ENCODE measurements around the gene TC2N.
"Not testable (repeated sequence)": the region's sequence is repeated elsewhere in the genome, so short reads cannot be mapped to it uniquely, and the experiment has no call there.

Gene TC2N

GRCh38 chr14:91754185-91754584 lies 113.2 kb downstream of the TC2N start:
- no peak for DNase-seq (ENCODE audit: low read depth in 3 of 3)

- DNase-seq (ENCODE audit: low read depth in 3 of 3) = no peak
Observed at GRCh38 chr14:91753501-91754128, 113.7 kb downstream of the TC2N start.

GRCh38 chr14:91752961-91753360 lies 114.4 kb downstream of the TC2N start:
- DNase-seq (ENCODE audit: low read depth in 3 of 3) = no peak

- no peak for DNase-seq (ENCODE audit: low read depth in 3 of 3)
Observed at GRCh38 chr14:91751719-91752118, 115.6 kb downstream of the TC2N start.

DNA sequence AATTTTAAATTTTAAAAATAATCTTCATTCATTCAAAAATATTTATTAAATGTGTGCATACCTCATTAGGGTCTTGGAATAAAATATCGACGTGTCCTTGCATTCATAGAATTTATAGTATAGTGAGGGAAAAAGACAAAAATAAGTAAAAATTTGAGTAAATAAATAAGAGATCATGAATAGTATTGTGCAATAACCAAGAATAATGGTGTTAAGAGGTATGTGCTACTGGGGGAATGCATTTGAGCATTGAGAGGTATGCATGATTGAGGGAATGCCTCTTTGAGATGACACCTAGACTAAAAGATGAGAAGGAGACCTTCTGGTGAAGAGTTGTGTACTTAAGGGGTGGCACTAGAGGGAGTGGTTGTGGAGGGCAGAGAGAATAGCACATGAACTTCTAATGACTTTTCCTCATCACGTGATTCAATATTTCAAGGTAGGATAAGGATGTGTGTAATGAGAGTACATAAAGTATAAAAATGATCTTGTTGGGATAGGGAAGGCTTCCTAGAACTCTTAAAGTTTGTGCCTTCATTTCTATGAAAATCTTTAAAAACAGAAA lies 116.6 kb downstream of the TC2N start:
- DNase-seq (ENCODE audit: low read depth in 3 of 3) = no peak

DNA sequence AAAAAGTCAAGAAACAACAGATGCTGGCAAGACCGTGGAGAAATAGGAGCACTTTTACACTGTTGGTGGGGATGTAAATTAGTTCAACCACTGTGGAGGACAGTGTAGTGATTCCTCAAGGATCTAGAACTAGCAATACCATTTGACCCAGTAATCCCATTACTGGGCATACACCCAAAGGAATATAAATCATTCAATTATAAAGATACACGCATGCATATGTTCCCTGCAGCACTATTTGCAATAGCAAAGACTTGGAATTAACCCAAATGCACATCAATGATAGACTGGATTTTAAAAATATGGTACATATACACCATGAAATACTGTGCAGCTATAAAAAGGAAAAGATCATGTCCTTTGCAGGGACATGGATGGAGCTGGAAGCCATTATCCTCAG lies 117.5 kb downstream of the TC2N start:
- no peak for DNase-seq (ENCODE audit: low read depth in 3 of 3)

- no peak for DNase-seq (ENCODE audit: low read depth in 3 of 3)
Observed at GRCh38 chr14:91748049-91748448, 119.3 kb downstream of the TC2N start.

GRCh38 chr14:91745344-91745743 lies 122.0 kb downstream of the TC2N start:
- DNase-seq (ENCODE audit: low read depth in 3 of 3) = no peak

GRCh38 chr14:91744068-91744480 lies 123.3 kb downstream of the TC2N start:
- no peak for DNase-seq (ENCODE audit: low read depth in 3 of 3)

GRCh38 chr14:91743305-91743653 lies 124.1 kb downstream of the TC2N start:
- no peak for DNase-seq (ENCODE audit: low read depth in 3 of 3)

DNA sequence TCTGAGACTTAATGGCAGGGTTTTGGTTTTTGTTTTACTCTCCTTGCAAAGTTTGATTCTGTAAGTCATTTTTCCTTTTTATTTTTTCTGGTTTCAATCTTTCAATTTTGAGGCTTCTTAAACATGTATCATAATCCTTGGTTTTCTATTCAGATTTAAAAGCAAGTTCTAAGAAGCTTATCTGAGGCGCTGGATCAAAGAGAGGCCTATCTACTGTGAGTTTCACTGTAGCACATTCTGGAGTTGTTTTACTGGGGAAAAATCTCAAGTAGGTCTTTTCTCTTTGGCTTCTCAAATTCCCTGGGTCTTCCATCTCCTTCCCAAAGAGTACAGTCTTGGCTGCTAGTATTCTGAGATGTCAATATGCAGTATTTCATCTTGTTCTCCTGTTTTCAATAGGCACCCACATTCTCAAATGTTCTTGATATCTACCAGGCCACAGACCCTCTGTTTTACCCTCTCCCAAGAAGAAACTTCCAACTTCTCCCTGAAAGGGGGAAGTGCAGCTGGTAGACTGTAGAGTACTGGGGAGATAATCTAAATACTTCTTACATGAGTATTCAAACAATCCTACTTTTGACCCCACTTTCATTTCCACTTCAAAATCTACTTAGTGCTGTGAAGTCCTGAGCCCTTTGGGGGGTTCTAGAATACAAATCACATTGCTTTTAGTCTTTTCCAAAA lies 124.6 kb downstream of the TC2N start:
- no peak for DNase-seq (ENCODE audit: low read depth in 3 of 3)

GRCh38 chr14:91739867-91740266 lies 127.5 kb downstream of the TC2N start:
- DNase-seq (ENCODE audit: low read depth in 3 of 3) = not testable (repeated sequence)

DNA sequence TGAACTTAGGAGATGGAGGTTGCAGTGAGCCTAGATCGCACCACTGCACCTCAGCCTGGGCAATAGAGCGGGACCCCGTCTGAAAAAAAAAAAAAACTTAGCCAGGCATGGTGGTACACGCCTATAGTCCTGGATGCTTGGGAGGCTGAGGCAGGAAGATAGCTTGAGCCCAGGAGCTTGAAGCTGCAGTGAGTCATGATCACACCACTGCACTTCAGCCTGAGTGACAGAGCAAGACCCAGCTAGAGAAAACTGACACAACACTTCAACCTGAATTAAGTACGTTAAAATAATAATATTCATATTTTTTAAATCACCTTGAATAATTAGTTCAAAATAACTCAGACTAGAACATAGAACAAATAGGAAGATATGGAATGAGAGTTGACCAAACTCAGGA lies 129.7 kb downstream of the TC2N start:
- DNase-seq (ENCODE audit: low read depth in 3 of 3) = no peak

DNA sequence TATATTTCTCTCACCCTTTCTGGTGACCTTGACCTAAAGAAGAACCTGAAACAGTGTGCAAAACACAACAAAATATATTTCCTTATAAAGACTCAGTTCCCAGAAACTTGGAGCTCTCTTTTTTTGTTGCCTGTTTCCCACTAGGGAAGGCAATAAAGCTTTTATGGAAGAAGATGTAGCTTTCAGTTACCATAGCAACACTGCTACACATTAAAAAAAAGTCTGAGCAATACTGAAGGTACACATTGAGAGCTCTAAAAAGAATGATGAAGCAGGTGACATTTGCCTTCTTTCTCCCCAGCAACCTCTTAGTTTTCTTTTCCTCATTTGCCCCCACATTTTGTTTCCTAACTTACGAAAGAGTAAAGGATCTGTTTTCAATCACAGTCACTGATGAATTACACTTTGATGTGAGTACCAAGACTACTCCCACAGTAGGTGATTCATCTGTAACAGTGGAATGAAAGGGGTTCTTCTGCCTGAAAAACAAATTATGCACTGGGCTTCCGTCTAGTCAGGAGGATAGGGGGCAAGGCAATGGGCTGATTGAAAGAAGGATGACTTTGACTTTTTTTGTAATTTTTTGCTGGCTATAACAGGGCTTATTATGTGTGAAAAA lies 134.4 kb downstream of the TC2N start:
- no peak for DNase-seq (ENCODE audit: low read depth in 3 of 3)

DNA sequence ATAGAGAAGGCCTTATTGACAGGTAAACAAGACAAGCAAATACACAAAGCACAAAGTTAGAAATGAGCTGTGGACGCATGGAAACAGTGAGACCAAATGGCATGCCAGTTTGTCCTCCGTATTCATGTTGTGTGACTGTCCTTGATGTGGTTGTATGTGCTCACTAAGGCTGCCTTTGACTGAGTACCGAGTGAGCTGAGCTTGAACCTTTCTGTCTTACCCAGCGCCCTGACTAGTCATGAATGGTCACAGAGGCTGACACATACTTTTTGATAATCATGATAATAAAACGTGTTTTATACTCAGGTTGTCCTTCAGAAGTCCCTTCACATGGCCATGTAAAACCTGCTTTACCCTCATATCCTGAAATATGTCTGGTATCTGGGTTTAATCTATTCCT lies 134.9 kb downstream of the TC2N start:
- DNase-seq (ENCODE audit: low read depth in 3 of 3) = no peak

GRCh38 chr14:91731986-91732385 lies 135.3 kb downstream of the TC2N start, which contains the start of gene CATSPERB:
TSS of gene CATSPERB (minus strand) at chr14:91732086. CDS start at chr14:91729479, 2,607 bp downstream.
- no peak for DNase-seq (ENCODE audit: low read depth in 3 of 3)

DNA sequence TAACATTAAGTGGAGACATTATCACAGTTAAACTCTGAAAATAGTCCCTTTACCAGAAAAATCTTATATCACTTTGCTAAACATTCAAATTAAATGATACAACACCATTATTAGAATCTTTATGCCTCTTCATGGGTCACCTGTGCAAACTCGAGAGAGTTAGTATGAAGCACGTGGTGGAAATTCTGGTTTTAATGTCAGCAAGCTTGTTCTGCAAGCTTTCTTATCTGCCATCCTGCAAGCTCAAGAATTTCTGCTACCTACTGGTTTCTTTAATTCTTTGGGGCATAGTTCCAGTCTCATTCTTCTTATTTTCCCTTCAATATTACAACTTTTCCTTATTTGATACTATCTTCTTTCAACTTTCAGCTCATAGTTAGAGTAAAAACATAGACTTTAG lies 136.3 kb downstream of the TC2N start:
- no peak for DNase-seq (ENCODE audit: low read depth in 3 of 3)

GRCh38 chr14:91729756-91730155 lies 137.6 kb downstream of the TC2N start:
- no peak for DNase-seq (ENCODE audit: low read depth in 3 of 3)

Measured in stimulated activated CD4-positive, alpha-beta T cell treated with anti-CD3 and anti-CD28 coated beads, TNF-alpha, amount 100 ng/mL, for 48 hours (primary cell).